HG03097 (cell line): Measurements from ENCODE around the gene PCIF1.
"Not testable (repeated sequence)": the region's sequence is repeated elsewhere in the genome, so short reads cannot be mapped to it uniquely, and the experiment has no call there.

Experiments
- ATAC-seq: cut with Tn5 transposase; IDR thresholded peaks from one replicate; pipeline ENCODE4 v1.9.1; 2021; ENCODE audit not compliant: unreplicated experiment, low FRiP score

PCIF1 gene

GRCh38 chr20:45988830-45989229, 54.3 kb downstream of the PCIF1 start:
- not testable (repeated sequence) for ATAC-seq

GRCh38 chr20:45991616-45992015, 57.1 kb downstream of the PCIF1 start:
- no peak for ATAC-seq

- no peak for ATAC-seq
These were observed 58.9 kb downstream of the PCIF1 start for GRCh38 chr20:45993197-45993951.

GRCh38 chr20:45994761-45995493, 60.4 kb downstream of the PCIF1 start:
- no peak for ATAC-seq

- not testable (repeated sequence) for ATAC-seq
These were observed 61.1 kb downstream of the PCIF1 start for GRCh38 chr20:45995495-45996097.

- ATAC-seq: no peak
These were observed 62.7 kb downstream of the PCIF1 start for GRCh38 chr20:45997187-45997586.
